Smooth muscle cell (in vitro differentiated cells): Measurements from ENCODE around the gene CCDC182. TPM values are rescaled to one million over a fixed set of nuclear protein-coding genes. Genes with fewer than 3 reads are reported as not detected.

Experiments
- DNase-seq: peaks from one replicate; lab custom pipeline; 2025; ENCODE audit not compliant: unreplicated experiment; lab: John Stamatoyannopoulos, UW
- H2AFZ ChIP-seq: fragments of 200-600 bp; sonication (generic); 2 replicates; pipeline ENCODE4 v1.6.0; 2016; ENCODE audit warnings: antibody characterized with exemption, low read depth, mild to moderate bottlenecking
- H3F3A ChIP-seq: fragments of 200-600 bp; sonication (generic); 2 replicates; pipeline ENCODE4 v1.6.0; 2017; ENCODE audit warnings: antibody characterized with exemption, low read depth
- H3K27ac ChIP-seq: fragments of 200-600 bp; sonication (generic); 2 replicates; pipeline ENCODE4 v1.5.1; 2016; ENCODE audit warnings: low read depth, mild to moderate bottlenecking
- H3K27me3 ChIP-seq: fragments of 200-600 bp; sonication (generic); 2 replicates; pipeline ENCODE4 v1.6.1; 2016; ENCODE audit warnings: low read depth, mild to moderate bottlenecking
- H3K36me3 ChIP-seq: fragments of 200-600 bp; sonication (generic); 2 replicates; pipeline ENCODE4 v1.5.1; 2016; ENCODE audit warnings: low read depth
- H3K4me1 ChIP-seq: fragments of 200-600 bp; sonication (generic); 2 replicates; pipeline ENCODE4 v1.5.1; 2016; ENCODE audit warnings: low read depth
- H3K4me2 ChIP-seq: fragments of 200-600 bp; sonication (generic); 2 replicates; pipeline ENCODE4 v1.6.0; 2016; ENCODE audit warnings: mild to moderate bottlenecking
- H3K4me3 ChIP-seq: fragments of 200-600 bp; sonication (generic); 2 replicates; pipeline ENCODE4 v1.5.1; 2016; ENCODE audit warnings: mild to moderate bottlenecking
- H3K79me2 ChIP-seq: fragments of 200-600 bp; sonication (generic); 2 replicates; pipeline ENCODE4 v1.6.0; 2016; ENCODE audit warnings: low read depth, mild to moderate bottlenecking
- H3K9ac ChIP-seq: fragments of 200-600 bp; sonication (generic); 2 replicates; pipeline ENCODE4 v1.6.0; 2016; ENCODE audit warnings: low read depth
- H3K9me3 ChIP-seq: fragments of 200-600 bp; sonication (generic); replicated peaks from 2 replicates; pipeline ENCODE4 v1.5.1; 2016; ENCODE audit warnings: low read depth
- H4K20me1 ChIP-seq: fragments of 200-600 bp; sonication (generic); 2 replicates; pipeline ENCODE4 v1.6.0; 2016; ENCODE audit warnings: low read depth
- CTCF ChIP-seq: fragments of 200-600 bp; sonication (generic); IDR thresholded peaks from 2 replicates; pipeline ENCODE4 v1.5.1; 2017; ENCODE audit warnings: borderline replicate concordance, mild to moderate bottlenecking, antibody characterized with exemption; ENCODE audit not compliant: insufficient read depth, poor library complexity, severe bottlenecking
- WGBS: methylation state at CpG from one replicate; pipeline ENCODE4 v1.1.7; 2016; ENCODE audit warnings: low lambda C conversion rate; 5-methylcytosine and 5-hydroxymethylcytosine counted together
- polyA plus RNA-seq: library from polyadenylated mRNA; unstranded; fragments of >200 nt; fragmentation: Nextera tagmentation; extraction: Ambion mirVana; gene quantifications from 2 replicates; pipeline ENCODE4 v1.2.1, GENCODE V29; 2016
- total RNA-seq: library from RNA; depleted of rRNA; stranded (reverse); fragments of >200 nt; gene quantifications from 2 replicates; pipeline ENCODE4 v1.2.3, GENCODE V29; 2014

CCDC182 gene
- total and polyA plus RNA-seq, 2 experiments from 2014 or later: not detected

- H3F3A ChIP-seq: no peaks in the 10 kb centered on the region
- no peak for TF ChIP-seq CTCF
- no peak overlapping the region for H3K9ac ChIP-seq
- H3K4me2 ChIP-seq: no peak overlapping the region
- no peaks in the 10 kb centered on the region for H3K9me3 ChIP-seq
- H3K4me1 ChIP-seq: peaks cover 5% of the 10 kb centered on the region
- H3K79me2 ChIP-seq: no peaks in the 10 kb centered on the region
- H4K20me1 ChIP-seq: no peaks in the 10 kb centered on the region
- no peak overlapping the region for H2AFZ ChIP-seq
- DNase-seq: no peak
- H3K27me3 ChIP-seq: no peaks in the 10 kb centered on the region
- H3K27ac ChIP-seq: no peak overlapping the region
- 94% methylated on average over 6 of the region's 6 CpGs for WGBS
- H3K36me3 ChIP-seq: no peaks in the 10 kb centered on the region
- no peak overlapping the region for H3K4me3 ChIP-seq
These were observed 33.2 kb upstream of the CCDC182 start for GRCh38 chr17:57778306-57778705.

GRCh38 chr17:57776366-57776765 lies 31.3 kb upstream of the CCDC182 start:
- H3K9ac ChIP-seq: no peak overlapping the region
- no peaks in the 10 kb centered on the region for H4K20me1 ChIP-seq
- H3F3A ChIP-seq: no peaks in the 10 kb centered on the region
- H3K4me1 ChIP-seq: no peaks in the 10 kb centered on the region
- no peaks in the 10 kb centered on the region for H3K79me2 ChIP-seq
- H3K9me3 ChIP-seq: no peaks in the 10 kb centered on the region
- DNase-seq: no peak
- no peaks in the 10 kb centered on the region for H3K36me3 ChIP-seq
- WGBS: 94% methylated on average over 12 of the region's 12 CpGs
- TF ChIP-seq CTCF: no peak
- H3K27ac ChIP-seq: no peak overlapping the region
- H3K27me3 ChIP-seq: no peaks in the 10 kb centered on the region
- no peak overlapping the region for H3K4me3 ChIP-seq
- no peak overlapping the region for H3K4me2 ChIP-seq
- no peak overlapping the region for H2AFZ ChIP-seq

- no peaks in the 10 kb centered on the region for H3K79me2 ChIP-seq
- TF ChIP-seq CTCF: no peak
- H3K4me2 ChIP-seq: no peak overlapping the region
- no peak for DNase-seq
- WGBS: 91% methylated on average over 4 of the region's 4 CpGs
- H3K4me1 ChIP-seq: no peaks in the 10 kb centered on the region
- H3K4me3 ChIP-seq: no peak overlapping the region
- no peaks in the 10 kb centered on the region for H3K27me3 ChIP-seq
- H3K9me3 ChIP-seq: no peaks in the 10 kb centered on the region
- no peaks in the 10 kb centered on the region for H3F3A ChIP-seq
- H2AFZ ChIP-seq: no peak overlapping the region
- H3K36me3 ChIP-seq: no peaks in the 10 kb centered on the region
- H4K20me1 ChIP-seq: no peaks in the 10 kb centered on the region
- no peak overlapping the region for H3K9ac ChIP-seq
- H3K27ac ChIP-seq: no peak overlapping the region
These were observed 29.8 kb upstream of the CCDC182 start for GRCh38 chr17:57774872-57775271.

GRCh38 chr17:57773557-57773956 lies 28.5 kb upstream of the CCDC182 start:
- no peak overlapping the region for H2AFZ ChIP-seq
- no peak overlapping the region for H3K4me2 ChIP-seq
- H3K9me3 ChIP-seq: no peaks in the 10 kb centered on the region
- no peaks in the 10 kb centered on the region for H3K4me1 ChIP-seq
- DNase-seq: no peak
- WGBS: 84% methylated on average over 4 of the region's 4 CpGs
- no peaks in the 10 kb centered on the region for H3K27me3 ChIP-seq
- H3K36me3 ChIP-seq: no peaks in the 10 kb centered on the region
- no peak overlapping the region for H3K4me3 ChIP-seq
- H3K79me2 ChIP-seq: no peaks in the 10 kb centered on the region
- no peaks in the 10 kb centered on the region for H4K20me1 ChIP-seq
- no peaks in the 10 kb centered on the region for H3F3A ChIP-seq
- TF ChIP-seq CTCF: no peak
- H3K9ac ChIP-seq: no peak overlapping the region
- H3K27ac ChIP-seq: no peak overlapping the region
